K562 (cell line): ENCODE data around the gene ZFAND6. TPM values are rescaled to one million over a fixed set of nuclear protein-coding genes. Genes with fewer than 3 reads are reported as not detected.

Experiments
- ATAC-seq: fragments of 200-7000 bp; cut with Tn5 transposase; 3 replicates; pipeline ENCODE4 v1.9.1; 2020; ENCODE audit warnings: moderate library complexity
- BruUV-seq: library from RNA; stranded (reverse); fragments of 400-500 nt; replicated peaks from 2 replicates; lab custom pipeline; 2021; lab: Mats Ljungman, UMichigan
- CTCF ChIA-PET: fragments of 300-600 bp; formaldehyde crosslinking; extraction: SDS; loops from one replicate; lab custom pipeline; 2021; ENCODE audit warnings: low intra/inter-chr PET ratio; lab: Yijun Ruan, JAX
- POLR2A ChIA-PET: fragments of 300-600, 350-650 bp; sonication (Branson Sonifier 250); formaldehyde crosslinking; extraction: SDS; loops from one replicate; lab custom pipeline; 2021; ENCODE audit warnings: antibody characterized with exemption, inconsistent platforms; lab: Yijun Ruan, JAX
- DNase-seq, 4 experiments: peaks; one replicate each; pipeline versions ENCODE4 v3.0.0 to v3.0.0-alpha.2; 2011 to 2018; ENCODE audit warnings: low spot score in 3 of 4, mixed read lengths in 3 of 4; ENCODE audit errors: extremely low read depth in 1 of 4
- FAIRE-seq: peaks from 2 replicates; lab custom pipeline; 2011; peaks lifted over from hg19 to GRCh38; lab: Jason Lieb, UNC
- H2AFZ ChIP-seq: 2 replicates; pipeline ENCODE4 v1.6.0; 2011; ENCODE audit warnings: low read depth, low read length, control low read depth, inconsistent platforms
- H3K27ac ChIP-seq: fragments of 200-600 bp; 3 replicates; pipeline ENCODE4 v1.8.0; 2011; ENCODE audit warnings: low read depth, mild to moderate bottlenecking, control low read depth, inconsistent platforms, low read length, moderate library complexity, mixed read lengths; ENCODE audit errors: extremely low read depth
- H3K27me3 ChIP-seq, 2 experiments: fragments of 300-600 bp in 1 of 2; 2 replicates in 1 of 2; 3 replicates in 1 of 2; pipeline versions ENCODE4 v1.6.0 to v1.8.0; 2011; ENCODE audit warnings: inconsistent platforms in 2 of 2, low read length in 2 of 2, mild to moderate bottlenecking in 1 of 2, mixed read lengths in 1 of 2, moderate library complexity in 1 of 2; ENCODE audit not compliant: control insufficient read depth in 2 of 2, insufficient read depth in 2 of 2
- H3K36me3 ChIP-seq: fragments of 300-600 bp; 3 replicates; pipeline ENCODE4 v1.8.0; 2011; ENCODE audit warnings: mild to moderate bottlenecking, low read length, inconsistent platforms; ENCODE audit not compliant: control insufficient read depth, insufficient read depth
- H3K4me1 ChIP-seq, 2 experiments: fragments of 200-600 bp in 1 of 2; replicated peaks in 1 of 2; 2 replicates in 1 of 2; 3 replicates in 1 of 2; pipeline versions ENCODE4 v1.5.1 to v1.8.0; 2011; ENCODE audit warnings: inconsistent platforms in 2 of 2, low read length in 2 of 2, mild to moderate bottlenecking in 1 of 2, mixed read lengths in 1 of 2, moderate library complexity in 1 of 2; ENCODE audit not compliant: control insufficient read depth in 2 of 2, insufficient read depth in 2 of 2
- H3K4me2 ChIP-seq: 2 replicates; pipeline ENCODE4 v1.6.1; 2011; ENCODE audit warnings: low read length, control low read depth, inconsistent platforms, mixed read lengths; ENCODE audit not compliant: insufficient read depth
- H3K4me3 ChIP-seq: fragments of 200-600 bp; sonication (generic), shearing (Covaris generic); 2 replicates; pipeline ENCODE4 v1.5.1; 2016; ENCODE audit warnings: control low read depth, inconsistent platforms
- H3K79me2 ChIP-seq: fragments of 200-600 bp; 3 replicates; pipeline ENCODE4 v1.8.0; 2011; ENCODE audit warnings: low read length, inconsistent platforms; ENCODE audit not compliant: control insufficient read depth, insufficient read depth
- H3K9ac ChIP-seq, 2 experiments: 2 replicates each; pipeline versions ENCODE4 v1.6.0 to v1.6.1; 2011; ENCODE audit warnings: low read depth in 2 of 2, low read length in 2 of 2, control low read depth in 1 of 2, inconsistent platforms in 1 of 2, mild to moderate bottlenecking in 1 of 2, mixed read lengths in 1 of 2; ENCODE audit not compliant: insufficient read depth in 1 of 2
- H3K9me1 ChIP-seq: one replicate; pipeline ENCODE4 v1.6.0; 2011; ENCODE audit warnings: inconsistent platforms, mild to moderate bottlenecking, low read length, moderate library complexity; ENCODE audit not compliant: control insufficient read depth, insufficient read depth
- H3K9me3 ChIP-seq: replicated peaks from 2 replicates; pipeline ENCODE4 v1.5.1; 2011; ENCODE audit warnings: low read depth, low read length, inconsistent platforms; ENCODE audit not compliant: control insufficient read depth, insufficient read depth
- H4K20me1 ChIP-seq: replicated peaks from 2 replicates; pipeline ENCODE4 v1.6.1; 2011; ENCODE audit warnings: low read length, inconsistent platforms, mixed read lengths; ENCODE audit not compliant: control insufficient read depth, insufficient read depth
- NCOA6 ChIP-seq: fragments of 450-650 bp; IDR thresholded peaks from 2 replicates; pipeline ENCODE4 v1.6.1; 2017; ENCODE audit warnings: mild to moderate bottlenecking
- PHB ChIP-seq: fragments of 250-450 bp; sonication (Bioruptor Pico); IDR thresholded peaks from 2 replicates; pipeline ENCODE4 v1.5.0; 2021
- POU5F1 ChIP-seq: fragments of 150-350 bp; IDR thresholded peaks from 2 replicates; pipeline ENCODE4 v1.6.1; 2014; ENCODE audit warnings: borderline replicate concordance, low read length, low read depth, mild to moderate bottlenecking; ENCODE audit not compliant: partially characterized antibody
- RBFOX2 ChIP-seq: fragments of 200-400 bp; formaldehyde crosslinking; IDR thresholded peaks from 2 replicates; pipeline ENCODE4 v1.6.1; 2017; ENCODE audit warnings: low read depth, mild to moderate bottlenecking, low read length, moderate library complexity
- RBM25 ChIP-seq: fragments of 200-400 bp; formaldehyde crosslinking; IDR thresholded peaks from 2 replicates; pipeline ENCODE4 v1.6.1; 2018; ENCODE audit warnings: low read length, low read depth, moderate library complexity; ENCODE audit not compliant: severe bottlenecking
- TAF7 ChIP-seq: fragments of 450-650 bp; IDR thresholded peaks from 2 replicates; pipeline ENCODE4 v1.6.1; 2016; ENCODE audit warnings: missing genetic modification characterization, missing compliant biosample characterization
- ZNF23 ChIP-seq: fragments of 250-450 bp; sonication (Bioruptor Pico); IDR thresholded peaks from 2 replicates; pipeline ENCODE4 v1.4.0; 2020; ENCODE audit warnings: mild to moderate bottlenecking
- ZNF584 ChIP-seq: fragments of 200-800 bp; sonication (Bioruptor generic); IDR thresholded peaks from 2 replicates; pipeline ENCODE4 v1.6.1; 2016; ENCODE audit warnings: low read depth, mild to moderate bottlenecking, missing genetic modification characterization, missing compliant biosample characterization
- WGBS: fragments of 100-300 bp; shearing (Covaris generic); methylation state at CpG from one replicate; pipeline ENCODE4 v1.1.6; 2016; ENCODE audit warnings: low coverage, mixed read lengths; ENCODE audit not compliant: insufficient coverage; ENCODE audit errors: missing lambda C conversion rate; 5-methylcytosine and 5-hydroxymethylcytosine counted together
- in situ Hi-C: fragments of 300-500 bp; cut with MboI; formaldehyde crosslinking; loops from 4 replicates; pipeline ENCODE4 v1.15.0; 2018; ENCODE audit warnings: inconsistent platforms, mixed read lengths
- intact Hi-C: fragments of 100-400 bp; cut with micrococcal nuclease; formaldehyde crosslinking; loops from 2 replicates; pipeline ENCODE4 v1.14.2; 2022
- polyA plus RNA-seq, 8 experiments: library from polyadenylated mRNA; depleted of rRNA in 4 of 8; stranded (reverse) in 5 of 8; unstranded in 3 of 8; fragments of >200 nt; fragmentation: Nextera tagmentation in 2 of 8; fragmentation: Illumina TruSeq in 1 of 8; extraction: Ambion mirVana in 2 of 8; extraction: Trizol in 1 of 8; gene quantifications; 2 replicates each; pipeline versions ENCODE4 v1.2.1 to v1.2.3, GENCODE V29; 2011 to 2014; ENCODE audit warnings: inconsistent platforms in 1 of 8, missing spikeins in 1 of 8
- total RNA-seq, 7 experiments: library from RNA; depleted of rRNA in 6 of 7; stranded (reverse); fragments of >200 nt in 6 of 7; fragmentation: Illumina TruSeq in 2 of 7; extraction: Trizol in 2 of 7; gene quantifications; 2 replicates each; pipeline versions ENCODE4 v1.2.1 to v1.2.3, GENCODE V29; 2011 to 2021; ENCODE audit warnings: low replicate concordance in 1 of 7

Gene ZFAND6
- total and polyA plus RNA-seq, 9 of the 15 experiments (the other 6 are each of a cell fraction or from before 2014, with no cell fraction given): 53.9 to 206 (median 88.9) TPM

- TF ChIP-seq TAF7 (tag): no peak
- 0 out of 2 replicates have a peak, but pooled peaks have one; percentile 23 for TF ChIP-seq RBFOX2
- DNase-seq (no peak), ATAC-seq (no peak), FAIRE-seq (no peak)
- intact Hi-C loops: loop anchor here (10.0 kb wide), 2 partner anchors 415 to 795 kb away; no protein-coding TSS in a partner anchor
- ChIA-PET CTCF (no interaction called here), POLR2A (interaction anchor here (0.6 to 0.9 kb wide), 2 partner anchors 19 to 29 kb away, joined by 3 to 4 read pairs; no protein-coding TSS in a partner anchor)
- no peaks in the 10 kb centered on the region for H4K20me1 ChIP-seq
- H3K9me3 ChIP-seq: no peaks in the 10 kb centered on the region
- H2AFZ ChIP-seq: no peak overlapping the region
- no peak overlapping the region for H3K9ac ChIP-seq
- BruUV-seq: no TSS peak
- H3K27ac ChIP-seq: no peak overlapping the region
- WGBS: 95% methylated on average over 16 of the region's 16 CpGs
- peaks cover 96% of the 10 kb centered on the region; the same call in 2 of the 3 replicates for H3K36me3 ChIP-seq
- H3K79me2 ChIP-seq: no peaks in the 10 kb centered on the region
- no peaks in the 10 kb centered on the region for H3K9me1 ChIP-seq
- no peaks in the 10 kb centered on the region for H3K27me3 ChIP-seq
- H3K4me3 ChIP-seq: no peak overlapping the region
- peaks cover 0 to 3% of the 10 kb centered on the region in 2 experiments; a peak in 1 of 5 replicates for H3K4me1 ChIP-seq
- H3K4me2 ChIP-seq: no peak overlapping the region
- in situ Hi-C loops: no loop called here
Measured at GRCh38 chr15:80179935-80180334, 120.5 kb downstream of the ZFAND6 start.

GRCh38 chr15:80180468-80180867 is 121.0 kb downstream of the ZFAND6 start:
- FAIRE-seq (no peak), ATAC-seq (no peak), DNase-seq (no peak)
- H3K79me2 ChIP-seq: no peaks in the 10 kb centered on the region
- H3K9me3 ChIP-seq: no peaks in the 10 kb centered on the region
- H2AFZ ChIP-seq: no peak overlapping the region
- peaks cover 95% of the 10 kb centered on the region; the same call in 2 of the 3 replicates for H3K36me3 ChIP-seq
- H4K20me1 ChIP-seq: no peaks in the 10 kb centered on the region
- no peak overlapping the region for H3K9ac ChIP-seq
- BruUV-seq: no TSS peak
- intact Hi-C loops (no loop called here), in situ Hi-C loops (no loop called here)
- 83% methylated on average over 7 of the region's 7 CpGs for WGBS
- peaks cover 0 to under 1% of the 10 kb centered on the region in 2 experiments; a peak in 1 of 5 replicates for H3K4me1 ChIP-seq
- H3K27ac ChIP-seq: no peak overlapping the region
- POLR2A ChIA-PET: interaction anchor here (0.6 kb wide), 1 partner anchor 29 kb away, joined by 3 read pairs; no protein-coding TSS in a partner anchor
- H3K9me1 ChIP-seq: no peaks in the 10 kb centered on the region
- no peak overlapping the region for H3K4me3 ChIP-seq
- no peak overlapping the region for H3K4me2 ChIP-seq
- no peaks in the 10 kb centered on the region for H3K27me3 ChIP-seq
- CTCF ChIA-PET: no interaction called here
- TF ChIP-seq ZNF584 (CRISPR knock-in tag) (no peak), ZNF23 (no peak), RBM25 (no peak), NCOA6 (no peak), POU5F1 (no peak), PHB (CRISPR knock-in tag) (no peak)
